Esophagus muscularis mucosa (tissue), 4 donors: ENCODE results near the gene ENOX1. TPM values are rescaled to one million over a fixed set of nuclear protein-coding genes. Genes with fewer than 3 reads are reported as not detected.

Experiments
- DNase-seq: peaks from one replicate; pipeline ENCODE4 v3.0.0-alpha.2; 2017; ENCODE audit errors: extremely low spot score
- H3K27ac ChIP-seq, 4 donors: fragments of 200-600 bp; sonication (generic); replicated peaks in 1 of 4; 1 replicate in 3 of 4; 2 replicates in 1 of 4; pipeline ENCODE4 v1.5.1; 2016 to 2019; ENCODE audit warnings: mild to moderate bottlenecking in 1 of 4
- H3K27me3 ChIP-seq, 4 donors: fragments of 200-600 bp; sonication (generic); one replicate each; pipeline versions ENCODE4 v1.5.1 to v1.6.0; 2016 to 2019
- H3K36me3 ChIP-seq, 4 donors: fragments of 200-600 bp; sonication (generic); one replicate each; pipeline ENCODE4 v1.5.1; 2016 to 2019
- H3K4me1 ChIP-seq, 4 donors: fragments of 200-600 bp; sonication (generic); one replicate each; pipeline ENCODE4 v1.5.1; 2016 to 2019
- H3K4me3 ChIP-seq, 4 donors: fragments of 200-600 bp; sonication (generic); 1 replicate in 2 of 4; 2 replicates in 2 of 4; pipeline ENCODE4 v1.5.1; 2016 to 2019; ENCODE audit warnings: mild to moderate bottlenecking in 4 of 4, moderate library complexity in 1 of 4
- H3K9me3 ChIP-seq, 4 donors: fragments of 200-600 bp; sonication (generic); 1 replicate in 3 of 4; 2 replicates in 1 of 4; pipeline ENCODE4 v1.5.1; 2016 to 2019
- EP300 ChIP-seq: sonication (generic); formaldehyde crosslinking; IDR thresholded peaks from one replicate; pipeline ENCODE4 v1.6.1; 2017; ENCODE audit warnings: antibody characterized with exemption
- POLR2A ChIP-seq: fragments of 450-650 bp; IDR thresholded peaks from one replicate; pipeline ENCODE4 v1.6.1; 2017; ENCODE audit warnings: antibody characterized with exemption, moderate library complexity, mild to moderate bottlenecking, low read depth
- POLR2AphosphoS5 ChIP-seq, 2 donors: sonication (generic); formaldehyde crosslinking; IDR thresholded peaks; one replicate each; pipeline ENCODE4 v1.6.1; 2017; ENCODE audit warnings: antibody characterized with exemption in 2 of 2
- WGBS: methylation state at CpG from one replicate; pipeline ENCODE4 v1.1.5; 2018; 5-methylcytosine and 5-hydroxymethylcytosine counted together
- intact Hi-C: fragments of 100-400 bp; cut with DNase I; formaldehyde crosslinking; loops from one replicate; pipeline ENCODE4 v1.15.1; 2023
- total RNA-seq, 4 donors: library from RNA; depleted of rRNA; stranded (reverse); fragments of >200 nt; gene quantifications; one replicate each; pipeline versions ENCODE4 v1.1.0 to v1.2.1, GENCODE V29; 2016
- TF ChIP-seq, protein P1 (sequence below), 3 experiments: fragments of 200-600 bp in 2 of 3; fragments of 450-650 bp in 1 of 3; sonication (generic) in 2 of 3; IDR thresholded peaks; one replicate each; pipeline ENCODE4 v1.5.1; 2017 to 2019; ENCODE audit warnings: antibody characterized with exemption in 3 of 3, mild to moderate bottlenecking in 2 of 3, moderate library complexity in 1 of 3

The ENOX1 gene
- total RNA-seq, 4 donors from 2014 or later, result 9.3 to 14.1 (median 12.4) TPM

DNA sequence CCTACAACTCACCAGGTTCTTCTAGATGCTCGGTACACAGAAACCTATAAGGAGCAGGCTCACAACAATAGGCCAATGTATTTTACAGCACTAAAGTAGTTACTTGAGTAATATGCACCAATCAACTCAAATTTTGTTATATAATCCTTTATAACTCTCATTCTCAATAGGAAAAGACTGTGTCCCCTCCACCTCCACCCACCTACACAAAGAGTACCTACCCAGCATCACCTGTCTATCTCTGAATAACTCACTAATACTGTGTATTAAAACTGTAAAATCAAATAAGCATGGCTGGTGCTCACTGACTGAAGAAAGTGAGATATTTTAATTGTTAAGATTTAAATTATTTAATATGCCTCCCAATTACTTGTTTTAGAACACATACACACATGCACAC lies 146.3 kb downstream of the ENOX1 start:
- no peak for TF ChIP-seq EP300
- TF ChIP-seq POLR2AphosphoS5 (IDR thresholded peaks at IDR 0.05), result no peak
- TF ChIP-seq, protein P1, sequence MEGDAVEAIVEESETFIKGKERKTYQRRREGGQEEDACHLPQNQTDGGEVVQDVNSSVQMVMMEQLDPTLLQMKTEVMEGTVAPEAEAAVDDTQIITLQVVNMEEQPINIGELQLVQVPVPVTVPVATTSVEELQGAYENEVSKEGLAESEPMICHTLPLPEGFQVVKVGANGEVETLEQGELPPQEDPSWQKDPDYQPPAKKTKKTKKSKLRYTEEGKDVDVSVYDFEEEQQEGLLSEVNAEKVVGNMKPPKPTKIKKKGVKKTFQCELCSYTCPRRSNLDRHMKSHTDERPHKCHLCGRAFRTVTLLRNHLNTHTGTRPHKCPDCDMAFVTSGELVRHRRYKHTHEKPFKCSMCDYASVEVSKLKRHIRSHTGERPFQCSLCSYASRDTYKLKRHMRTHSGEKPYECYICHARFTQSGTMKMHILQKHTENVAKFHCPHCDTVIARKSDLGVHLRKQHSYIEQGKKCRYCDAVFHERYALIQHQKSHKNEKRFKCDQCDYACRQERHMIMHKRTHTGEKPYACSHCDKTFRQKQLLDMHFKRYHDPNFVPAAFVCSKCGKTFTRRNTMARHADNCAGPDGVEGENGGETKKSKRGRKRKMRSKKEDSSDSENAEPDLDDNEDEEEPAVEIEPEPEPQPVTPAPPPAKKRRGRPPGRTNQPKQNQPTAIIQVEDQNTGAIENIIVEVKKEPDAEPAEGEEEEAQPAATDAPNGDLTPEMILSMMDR (IDR thresholded peaks at IDR 0.05), result no peak
- TF ChIP-seq POLR2A, result no peak
- 93% methylated on average over 1 of the region's 1 CpG for WGBS
- H3K27me3 ChIP-seq, result no peaks in the 10 kb centered on the region
- H3K4me1 ChIP-seq, result no peaks in the 10 kb centered on the region
- no peak overlapping the region for H3K4me3 ChIP-seq
- H3K9me3 ChIP-seq, result no peaks in the 10 kb centered on the region
- intact Hi-C loops, result no loop called here
- no peak for DNase-seq
- H3K27ac ChIP-seq, result no peak overlapping the region
- H3K36me3 ChIP-seq, result no peaks in the 10 kb centered on the region

DNA sequence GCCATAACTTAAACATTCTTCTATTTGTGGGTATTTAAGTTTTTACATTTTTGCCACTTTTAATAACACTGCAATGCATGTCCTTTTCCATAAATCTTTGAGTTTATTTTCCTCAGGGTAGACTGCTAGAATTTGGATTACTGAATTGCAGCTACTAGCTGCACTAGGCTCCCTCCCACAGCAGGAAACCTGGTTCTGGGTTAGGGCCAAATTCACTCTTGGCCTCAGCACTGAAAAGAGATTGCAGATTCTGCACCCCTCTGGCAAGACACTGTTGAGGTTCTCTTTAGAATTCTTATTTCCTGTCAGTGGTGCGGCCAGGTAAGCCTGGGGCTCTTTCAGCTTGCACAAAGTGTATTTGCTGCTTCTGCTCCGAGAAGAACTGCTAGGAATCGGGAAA lies 155.7 kb downstream of the ENOX1 start:
- Histone ChIP-seq H3K9me3 (no peaks in the 10 kb centered on the region), H3K27me3 (no peaks in the 10 kb centered on the region), H3K4me1 (no peaks in the 10 kb centered on the region), H3K36me3 (no peaks in the 10 kb centered on the region), H3K27ac (no peak overlapping the region), H3K4me3 (no peak overlapping the region)
- 92% methylated on average over 3 of the region's 3 CpGs for whole genome bisulfite sequencing
- TF ChIP-seq POLR2AphosphoS5 (IDR thresholded peaks at IDR 0.05), result no peak
- intact Hi-C loops, result no loop called here
- DNase-seq, result no peak

DNA sequence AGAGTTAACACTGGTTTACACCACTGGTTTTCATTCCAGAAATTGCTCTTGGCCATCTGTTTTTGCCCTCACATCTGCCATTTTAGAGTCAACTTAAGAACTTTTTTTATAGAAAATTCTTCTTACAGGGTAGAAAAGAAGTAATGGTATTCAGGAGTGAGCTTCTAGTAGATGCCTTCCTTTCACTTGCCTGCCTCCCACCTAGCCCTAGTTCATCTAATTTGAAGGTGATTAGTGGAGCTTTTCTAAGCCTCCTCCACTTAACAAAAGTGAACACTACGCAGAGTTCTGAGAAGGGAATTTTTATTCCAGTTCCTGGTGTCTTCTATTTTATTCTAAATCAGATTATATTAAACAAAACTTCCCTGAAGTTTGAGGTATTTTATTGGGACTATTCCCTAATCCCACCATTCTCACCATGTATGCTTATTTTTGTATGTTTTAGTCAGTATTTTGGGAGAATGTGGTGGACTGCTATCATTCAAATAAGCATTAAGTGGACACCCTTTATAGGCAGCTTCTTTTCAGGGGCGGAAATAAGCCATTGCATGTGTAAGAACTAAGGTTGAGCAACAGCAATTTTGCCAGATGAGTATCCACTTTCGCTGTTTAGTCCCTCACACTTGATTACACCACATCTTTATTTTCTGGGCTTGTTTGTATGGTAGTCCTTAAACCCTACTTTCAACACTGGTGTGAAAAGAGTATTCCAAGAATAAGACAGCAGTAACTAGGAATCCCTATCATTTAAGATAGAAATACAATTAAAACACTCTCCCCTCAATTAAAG lies 156.9 kb downstream of the ENOX1 start:
- Histone ChIP-seq H3K36me3 (no peaks in the 10 kb centered on the region), H3K4me3 (no peak overlapping the region), H3K4me1 (no peaks in the 10 kb centered on the region), H3K9me3 (no peaks in the 10 kb centered on the region), H3K27me3 (no peaks in the 10 kb centered on the region), H3K27ac (no peak overlapping the region)
- TF ChIP-seq POLR2AphosphoS5 (IDR thresholded peaks at IDR 0.05) (no peak), EP300 (no peak), POLR2A (no peak)
- TF ChIP-seq, protein P1 (IDR thresholded peaks at IDR 0.05), result no peak
- 94% methylated on average over 3 of the region's 3 CpGs for WGBS
- intact Hi-C loops, result no loop called here
- DNase-seq, result no peak

DNA sequence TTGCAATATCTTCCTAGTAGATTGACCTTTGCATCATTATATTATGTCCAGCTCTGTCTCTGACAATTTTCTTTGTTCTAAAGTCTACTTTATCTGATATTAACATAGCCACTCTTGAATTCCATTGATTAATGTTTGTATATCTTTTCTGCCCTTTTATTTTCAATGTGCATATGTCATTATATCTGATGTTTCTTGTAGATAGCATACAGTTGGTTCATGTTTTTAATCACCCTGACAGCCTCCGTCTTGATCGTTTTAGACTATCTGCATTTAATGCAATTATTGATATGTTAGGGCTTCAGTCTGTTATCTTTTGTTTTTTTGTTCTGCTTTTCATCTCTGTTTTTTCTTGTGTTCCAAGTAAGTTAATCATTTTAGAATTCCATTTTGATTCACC lies 159.8 kb downstream of the ENOX1 start:
- no peak for DNase-seq
- TF ChIP-seq, protein P1 (IDR thresholded peaks at IDR 0.05), result no peak
- TF ChIP-seq POLR2AphosphoS5 (IDR thresholded peaks at IDR 0.05) (no peak), POLR2A (no peak), EP300 (no peak)
- Histone ChIP-seq H3K36me3 (no peaks in the 10 kb centered on the region), H3K27me3 (no peaks in the 10 kb centered on the region), H3K9me3 (no peaks in the 10 kb centered on the region), H3K4me1 (no peaks in the 10 kb centered on the region), H3K4me3 (no peak overlapping the region), H3K27ac (no peak overlapping the region)
- intact Hi-C loops, result no loop called here
- WGBS, result 53% methylated on average over 2 of the region's 2 CpGs

DNA sequence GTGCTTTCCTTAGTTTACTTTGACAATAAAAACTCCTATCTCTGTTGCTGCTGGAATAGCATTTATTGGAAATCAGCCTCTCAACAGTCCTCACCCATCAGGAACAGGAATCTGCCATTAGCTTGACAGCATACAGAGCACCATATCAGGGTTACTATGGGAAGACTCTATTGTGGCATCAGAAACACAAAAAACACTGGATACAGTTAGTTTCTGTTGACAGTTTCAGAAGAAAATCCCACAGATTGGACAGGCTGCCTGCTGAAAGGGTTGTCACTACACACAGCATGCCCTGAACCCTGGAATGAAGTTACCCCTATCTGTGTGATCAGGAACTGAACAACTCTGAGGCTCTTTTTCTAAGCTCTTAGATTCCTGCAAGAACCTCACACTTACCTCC lies 172.7 kb downstream of the ENOX1 start:
- Histone ChIP-seq H3K9me3 (no peaks in the 10 kb centered on the region), H3K36me3 (no peaks in the 10 kb centered on the region), H3K4me3 (no peak overlapping the region), H3K27me3 (no peaks in the 10 kb centered on the region), H3K4me1 (peaks cover 15 to 31% (median 27%) of the 10 kb centered on the region in 4 donors), H3K27ac (no peak overlapping the region)
- no peak for TF ChIP-seq POLR2A
- TF ChIP-seq POLR2AphosphoS5 (IDR thresholded peaks at IDR 0.05), result no peak
- TF ChIP-seq, protein P1 (IDR thresholded peaks at IDR 0.05), result no peak
- TF ChIP-seq EP300, result no peak
- DNase-seq, result no peak
- intact Hi-C loops, result no loop called here
